HG02870 (cell line): ENCODE results near the gene BMPER.

ENCODE experiments used
- ATAC-seq: cut with Tn5 transposase; IDR thresholded peaks from one replicate; pipeline ENCODE4 v1.9.1; 2021; ENCODE audit warnings: mild to moderate bottlenecking, moderate library complexity; ENCODE audit not compliant: unreplicated experiment

BMPER gene

GRCh38 chr7:33964417-33965182 is 59.3 kb downstream of the BMPER start:
- ATAC-seq: no peak

- ATAC-seq: no peak
Observed at GRCh38 chr7:33965183-33965744, 59.9 kb downstream of the BMPER start.

GRCh38 chr7:33968591-33968990 is 63.3 kb downstream of the BMPER start:
- ATAC-seq: no peak

- no peak for ATAC-seq
Observed at GRCh38 chr7:33970536-33970935, 65.2 kb downstream of the BMPER start.

- ATAC-seq: no peak
Observed at GRCh38 chr7:33971106-33971505, 65.8 kb downstream of the BMPER start.

GRCh38 chr7:33973231-33974015 is 68.1 kb downstream of the BMPER start:
- no peak for ATAC-seq

- no peak for ATAC-seq
Observed at GRCh38 chr7:33979300-33979806, 74.0 kb downstream of the BMPER start.

GRCh38 chr7:33979807-33980355 is 74.5 kb downstream of the BMPER start:
- no peak for ATAC-seq

GRCh38 chr7:33981226-33981625 is 75.9 kb downstream of the BMPER start:
- ATAC-seq: no peak

- no peak for ATAC-seq
Observed at GRCh38 chr7:33981671-33982424, 76.5 kb downstream of the BMPER start.

GRCh38 chr7:33982425-33982786 is 77.1 kb downstream of the BMPER start:
- no peak for ATAC-seq

GRCh38 chr7:33986451-33986850 is 81.1 kb downstream of the BMPER start:
- ATAC-seq: no peak

GRCh38 chr7:33986951-33987947 is 81.9 kb downstream of the BMPER start:
- ATAC-seq: no peak

- ATAC-seq: no peak
Observed at GRCh38 chr7:33996899-33997298, 91.6 kb downstream of the BMPER start.

GRCh38 chr7:33998476-33998875 is 93.1 kb downstream of the BMPER start:
- no peak for ATAC-seq

GRCh38 chr7:34011017-34011695 is 105.8 kb downstream of the BMPER start:
- ATAC-seq: no peak

GRCh38 chr7:34011696-34012095 is 106.4 kb downstream of the BMPER start:
- no peak for ATAC-seq

- no peak for ATAC-seq
Observed at GRCh38 chr7:34013421-34013820, 108.1 kb downstream of the BMPER start.

- ATAC-seq: no peak
Observed at GRCh38 chr7:34015651-34016050, 110.3 kb downstream of the BMPER start.
